OCI-LY7 (cell line): Measurements from ENCODE around the gene FAAP20.

ENCODE experiments used
- CTCF ChIP-seq: fragments of 200-600 bp; sonication (generic); conservative IDR thresholded peaks from 2 replicates; pipeline ENCODE4 v1.5.1; 2014; ENCODE audit warnings: mild to moderate bottlenecking, antibody characterized with exemption, low read length, moderate library complexity, mixed read lengths
- EZH2phosphoT487 ChIP-seq: fragments of 200-600 bp; sonication (generic); IDR thresholded peaks from 2 replicates; pipeline ENCODE4 v1.6.1; 2018; ENCODE audit warnings: low read depth, borderline replicate concordance, mild to moderate bottlenecking, mixed run types, antibody characterized with exemption, low read length, moderate library complexity, mixed read lengths

- TF ChIP-seq CTCF (no peak), EZH2phosphoT487 (no peak)
These were observed 26.0 kb downstream of the FAAP20 start for GRCh38 chr1:2168535-2168934.
